ENCODE results near the gene MORC4.

- TF ChIP-seq CTCF (IDR thresholded peaks at IDR 0.05; ENCODE audit: low read depth, low read length) (no peak), POLR2A (IDR thresholded peaks at IDR 0.05; ENCODE audit: extremely low read depth, insufficient read length) (no peak), MAX (IDR thresholded peaks at IDR 0.05; ENCODE audit: low read depth, low read length) (no peak)
Measured at GRCh38 chrX:106952089-106952488, 47.9 kb downstream of the MORC4 start.

Measured in NB4 (cell line).